GM21717 (cell line): ENCODE results near the gene KCNH6.

Experiments used
- ATAC-seq: cut with Tn5 transposase; IDR thresholded peaks from one replicate; pipeline ENCODE4 v1.9.1; 2021; ENCODE audit warnings: mild to moderate bottlenecking, moderate library complexity; ENCODE audit not compliant: unreplicated experiment

The KCNH6 gene

GRCh38 chr17:63533433-63534077 is 10.4 kb downstream of the KCNH6 start:
- no peak for ATAC-seq

- ATAC-seq: no peak
These were observed 11.0 kb downstream of the KCNH6 start for GRCh38 chr17:63534078-63534570.

GRCh38 chr17:63534816-63535455 is 11.8 kb downstream of the KCNH6 start:
- no peak for ATAC-seq

GRCh38 chr17:63535640-63536039 is 12.5 kb downstream of the KCNH6 start:
- no peak for ATAC-seq

- ATAC-seq: no peak
These were observed 13.8 kb downstream of the KCNH6 start for GRCh38 chr17:63537001-63537400.

GRCh38 chr17:63537991-63538692 is 15.0 kb downstream of the KCNH6 start:
- no peak for ATAC-seq

GRCh38 chr17:63538693-63539595 is 15.8 kb downstream of the KCNH6 start:
- ATAC-seq: no peak

- ATAC-seq: no peak
These were observed 17.4 kb downstream of the KCNH6 start for GRCh38 chr17:63540590-63540989.

GRCh38 chr17:63542218-63542545 is 19.0 kb downstream of the KCNH6 start:
- ATAC-seq: no peak

GRCh38 chr17:63542942-63543821 is 20.0 kb downstream of the KCNH6 start:
- no peak for ATAC-seq

GRCh38 chr17:63543822-63544420 is 20.8 kb downstream of the KCNH6 start:
- no peak for ATAC-seq

GRCh38 chr17:63544467-63545301 is 21.5 kb downstream of the KCNH6 start:
- ATAC-seq: no peak

- no peak for ATAC-seq
These were observed 23.3 kb downstream of the KCNH6 start for GRCh38 chr17:63546308-63547082.

GRCh38 chr17:63547083-63547523 is 23.9 kb downstream of the KCNH6 start:
- no peak for ATAC-seq

- ATAC-seq: peak; percentile 29
These were observed 26.3 kb downstream of the KCNH6 start for GRCh38 chr17:63549289-63549945.

GRCh38 chr17:63549946-63550816 is 27.0 kb downstream of the KCNH6 start, which contains the start of gene DCAF7:
DCAF7 (plus strand) TSS chr17:63550477; CDS start chr17:63550678, 201 bp downstream.
- peak; percentile 94 for ATAC-seq
